Fibroblast of pulmonary artery (primary cell): Measurements from ENCODE around the gene LOXHD1.

Experiments used
- DNase-seq: peaks from one replicate; pipeline ENCODE4 v3.0.0-alpha.2; 2010; ENCODE audit warnings: low read depth
- H3K4me3 ChIP-seq: replicated peaks from 2 replicates; pipeline ENCODE4 v1.5.1; 2011; ENCODE audit warnings: low read depth, mild to moderate bottlenecking, control low read depth, low read length, moderate library complexity
- TF ChIP-seq, protein P1 (sequence below): IDR thresholded peaks from 2 replicates; pipeline ENCODE4 v1.5.1; 2011; ENCODE audit warnings: mild to moderate bottlenecking, control low read depth, low read length, inconsistent platforms; ENCODE audit errors: missing control alignments

Gene LOXHD1

DNA sequence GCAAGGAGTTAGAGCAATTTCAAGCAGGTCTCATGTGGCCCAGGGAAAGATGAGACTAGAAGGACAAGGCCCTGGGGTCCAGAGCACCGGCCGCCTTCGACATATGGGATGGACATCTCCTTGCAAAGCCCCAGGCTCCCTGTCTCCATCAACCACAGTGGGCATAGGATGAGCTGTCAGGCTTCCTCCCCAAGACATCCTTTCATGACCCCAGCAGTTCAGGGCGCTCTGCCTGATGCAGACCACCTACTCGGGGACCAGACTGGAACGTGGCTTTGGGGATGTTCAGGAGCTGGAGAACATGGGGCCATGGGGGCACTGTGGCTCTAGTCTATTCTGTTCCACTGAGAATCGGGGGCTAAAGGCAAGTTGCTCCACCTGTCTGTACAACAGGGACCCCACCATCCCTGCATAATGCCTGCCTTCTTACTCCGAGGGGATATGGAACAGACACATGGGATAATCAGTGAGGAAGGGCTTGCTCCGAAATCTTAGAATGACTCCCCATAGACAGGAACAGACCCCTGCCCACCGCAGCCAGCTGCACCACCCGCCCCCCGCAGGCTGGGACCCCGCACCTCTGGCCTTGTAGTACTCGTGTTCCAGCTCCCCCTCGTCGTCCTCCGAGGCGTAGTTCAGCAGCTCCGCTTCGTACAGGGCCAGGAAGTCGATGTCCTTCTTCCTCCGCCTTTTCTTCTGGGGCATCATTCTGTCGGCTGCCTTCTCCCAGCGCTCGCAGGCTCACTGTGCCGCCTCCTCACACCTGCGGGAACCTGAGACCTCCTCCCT lies 500 bp downstream of the LOXHD1 start:
- TF ChIP-seq, protein P1, sequence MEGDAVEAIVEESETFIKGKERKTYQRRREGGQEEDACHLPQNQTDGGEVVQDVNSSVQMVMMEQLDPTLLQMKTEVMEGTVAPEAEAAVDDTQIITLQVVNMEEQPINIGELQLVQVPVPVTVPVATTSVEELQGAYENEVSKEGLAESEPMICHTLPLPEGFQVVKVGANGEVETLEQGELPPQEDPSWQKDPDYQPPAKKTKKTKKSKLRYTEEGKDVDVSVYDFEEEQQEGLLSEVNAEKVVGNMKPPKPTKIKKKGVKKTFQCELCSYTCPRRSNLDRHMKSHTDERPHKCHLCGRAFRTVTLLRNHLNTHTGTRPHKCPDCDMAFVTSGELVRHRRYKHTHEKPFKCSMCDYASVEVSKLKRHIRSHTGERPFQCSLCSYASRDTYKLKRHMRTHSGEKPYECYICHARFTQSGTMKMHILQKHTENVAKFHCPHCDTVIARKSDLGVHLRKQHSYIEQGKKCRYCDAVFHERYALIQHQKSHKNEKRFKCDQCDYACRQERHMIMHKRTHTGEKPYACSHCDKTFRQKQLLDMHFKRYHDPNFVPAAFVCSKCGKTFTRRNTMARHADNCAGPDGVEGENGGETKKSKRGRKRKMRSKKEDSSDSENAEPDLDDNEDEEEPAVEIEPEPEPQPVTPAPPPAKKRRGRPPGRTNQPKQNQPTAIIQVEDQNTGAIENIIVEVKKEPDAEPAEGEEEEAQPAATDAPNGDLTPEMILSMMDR: no peak
- no peak for DNase-seq

DNA sequence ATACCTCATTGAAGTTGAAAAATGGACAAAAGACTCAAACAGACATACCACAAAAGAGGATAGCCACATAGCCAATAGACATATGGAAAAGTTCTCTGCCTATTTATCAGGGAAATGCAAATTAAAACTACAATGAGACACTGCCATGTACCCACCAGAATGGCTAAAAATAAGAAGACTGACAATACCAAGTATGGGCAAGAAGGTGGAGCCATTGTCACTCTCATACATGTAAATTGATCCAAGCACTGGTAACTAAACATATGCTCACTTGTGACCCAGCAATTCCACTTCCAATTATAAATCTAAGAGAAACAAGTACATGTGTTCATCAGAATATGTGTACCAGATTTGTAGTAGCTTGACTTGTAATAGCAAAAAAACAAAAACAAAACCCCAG lies 4.6 kb downstream of the LOXHD1 start:
- no peak for DNase-seq
- TF ChIP-seq, protein P1: no peak
- no peak overlapping the region for H3K4me3 ChIP-seq

More for the DNA sequence above, 500 bp downstream of the LOXHD1 start:
- H3K4me3 ChIP-seq: no peak overlapping the region

DNA sequence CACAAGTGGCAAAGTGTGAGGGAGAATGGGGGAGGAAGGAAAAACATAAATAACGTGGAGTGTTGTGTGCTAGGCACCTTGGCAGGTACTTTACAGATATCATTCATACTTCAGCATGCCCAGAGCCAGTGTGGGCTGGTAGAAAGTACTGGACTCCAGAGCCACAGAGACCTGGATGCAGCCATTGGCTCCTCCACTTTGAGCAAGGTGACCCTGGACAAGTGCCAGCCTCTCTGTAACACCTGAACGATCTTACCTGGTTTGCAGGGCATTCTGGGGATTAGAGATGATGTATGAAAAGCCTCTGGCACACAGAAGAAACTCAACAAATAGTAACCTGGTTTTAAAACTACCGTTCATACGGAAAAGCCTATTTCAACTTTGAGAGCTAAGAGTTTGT lies 6.3 kb downstream of the LOXHD1 start:
- H3K4me3 ChIP-seq: no peak overlapping the region
- DNase-seq: no peak
- TF ChIP-seq, protein P1: no peak

DNA sequence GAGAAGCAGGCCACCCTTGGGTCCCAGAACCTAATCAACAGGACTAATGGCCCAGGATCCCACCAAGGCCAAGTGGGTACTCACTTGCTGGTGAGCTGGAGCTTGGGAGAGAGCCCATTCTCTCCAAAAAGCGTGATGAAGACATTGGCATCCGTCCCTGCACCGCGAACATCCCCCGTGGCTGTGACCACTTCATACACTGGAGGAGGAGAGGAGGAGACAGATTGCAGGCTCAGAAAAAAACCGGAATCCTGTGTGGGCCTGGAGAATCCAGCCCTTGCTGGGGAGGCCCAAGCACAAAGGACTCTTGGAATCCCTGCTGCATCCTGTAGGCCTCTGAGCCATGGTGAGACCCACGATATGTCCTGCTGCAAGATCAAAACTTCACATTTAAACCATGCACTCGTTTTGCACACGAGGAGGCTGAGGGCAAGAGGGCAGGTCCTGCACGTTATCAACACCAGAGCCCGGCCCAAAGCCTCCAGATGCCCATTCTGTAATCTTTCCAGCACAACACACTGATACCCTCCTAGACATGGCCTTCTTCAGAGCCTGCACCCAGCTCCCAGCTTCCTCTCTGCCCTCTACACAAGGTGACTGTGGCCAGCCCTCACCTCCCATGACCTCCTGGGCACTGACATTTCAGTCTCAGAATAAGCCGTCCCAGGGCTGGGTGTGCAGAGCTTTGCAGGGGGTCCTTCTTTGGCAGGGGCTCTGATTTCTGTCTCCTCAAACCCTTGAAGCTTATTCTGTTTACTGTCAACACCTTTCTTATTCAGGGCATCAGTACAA lies 7.8 kb downstream of the LOXHD1 start:
- DNase-seq: no peak
- H3K4me3 ChIP-seq: no peak overlapping the region
- TF ChIP-seq, protein P1: no peak

DNA sequence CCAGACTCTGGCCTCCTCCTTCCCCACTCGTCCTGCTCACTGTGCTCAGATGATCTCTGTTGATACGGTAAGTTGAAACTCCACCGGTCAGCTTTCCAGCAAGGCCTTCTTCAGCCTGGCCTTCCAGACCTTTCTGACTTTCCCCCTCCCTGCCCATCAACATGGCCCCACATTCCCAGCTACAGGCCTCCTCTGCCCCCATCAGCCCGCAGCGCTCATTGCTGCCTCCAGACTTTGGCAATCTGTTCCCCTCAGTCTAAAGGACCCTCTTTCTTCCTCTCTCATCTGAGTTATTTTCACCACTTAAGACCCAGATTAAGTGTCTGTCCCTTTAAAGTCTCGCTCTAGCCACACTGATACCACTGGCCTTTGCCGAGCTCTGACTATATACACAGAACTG lies 10.6 kb downstream of the LOXHD1 start:
- no peak for DNase-seq
- TF ChIP-seq, protein P1: no peak
- H3K4me3 ChIP-seq: no peak overlapping the region

DNA sequence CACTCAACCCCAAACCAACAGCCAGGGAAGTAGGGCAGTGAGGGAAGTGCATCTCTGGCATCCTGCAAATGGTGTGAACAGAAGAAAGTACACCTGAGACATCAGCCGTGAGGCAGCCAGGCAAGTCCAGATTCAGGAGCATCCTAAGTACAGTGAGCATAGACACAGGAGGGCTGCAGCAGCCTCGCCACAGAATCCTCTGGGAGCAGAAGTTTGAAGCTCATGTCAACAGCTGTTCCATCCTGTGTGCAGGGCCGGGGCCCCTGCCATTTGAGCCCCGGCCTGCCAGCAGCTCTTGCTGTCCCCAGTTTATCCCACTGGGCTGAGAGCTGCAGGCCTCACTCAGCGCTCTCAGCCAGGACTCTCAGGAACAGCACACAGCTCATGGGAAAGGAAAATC lies 14.5 kb downstream of the LOXHD1 start:
- DNase-seq: no peak
- H3K4me3 ChIP-seq: no peak overlapping the region
- TF ChIP-seq, protein P1: no peak

DNA sequence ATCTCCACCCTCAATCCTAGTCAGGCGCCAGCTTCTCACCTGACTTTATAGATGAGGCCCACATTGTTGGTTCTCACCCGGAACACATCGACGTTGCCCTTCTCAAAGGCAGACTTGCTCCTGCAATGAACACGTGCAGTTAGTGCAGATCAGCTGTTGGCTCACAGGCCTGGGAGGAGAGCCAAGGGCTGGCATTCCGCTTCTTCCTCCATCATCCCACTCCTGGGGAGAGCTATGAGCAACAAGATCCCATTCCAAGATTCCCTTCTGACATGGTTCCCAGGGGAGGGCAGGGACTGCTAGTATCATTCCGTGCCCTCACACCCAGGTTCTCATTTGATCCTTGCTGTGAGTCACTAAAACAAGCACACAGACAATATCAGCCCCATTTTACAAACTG lies 15.1 kb downstream of the LOXHD1 start:
- no peak for DNase-seq
- H3K4me3 ChIP-seq: no peak overlapping the region
- TF ChIP-seq, protein P1: no peak
